Islet precursor cell (in vitro differentiated cells): ENCODE data around the gene LMOD1.
A peak's percentile ranks its signal among the peaks of the same experiment; 100 is the strongest.

ENCODE experiments used
- DNase-seq: peaks from one replicate; pipeline ENCODE4 v3.0.0-alpha.2; 2018

LMOD1 gene

DNA sequence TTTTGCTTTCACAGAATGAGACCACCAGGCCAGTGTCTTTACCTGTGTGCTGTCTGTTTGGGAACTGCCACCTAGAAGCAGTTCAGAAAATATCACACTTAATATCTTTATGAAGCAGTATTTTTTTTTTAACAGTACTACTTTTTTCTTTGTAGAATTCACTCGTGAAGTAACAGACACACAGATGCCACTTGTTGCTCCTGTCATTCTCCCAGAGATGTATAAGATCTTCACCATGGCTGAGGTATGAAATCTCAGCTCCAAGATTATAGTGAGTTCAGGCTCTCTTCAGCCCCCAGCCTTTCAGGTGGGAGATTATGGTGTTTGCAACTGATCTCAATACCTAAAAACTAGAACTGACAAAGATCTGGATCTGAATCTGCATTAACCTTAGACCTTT, 94.4 kb downstream of the LMOD1 start:
- DNase-seq: no peak

DNA sequence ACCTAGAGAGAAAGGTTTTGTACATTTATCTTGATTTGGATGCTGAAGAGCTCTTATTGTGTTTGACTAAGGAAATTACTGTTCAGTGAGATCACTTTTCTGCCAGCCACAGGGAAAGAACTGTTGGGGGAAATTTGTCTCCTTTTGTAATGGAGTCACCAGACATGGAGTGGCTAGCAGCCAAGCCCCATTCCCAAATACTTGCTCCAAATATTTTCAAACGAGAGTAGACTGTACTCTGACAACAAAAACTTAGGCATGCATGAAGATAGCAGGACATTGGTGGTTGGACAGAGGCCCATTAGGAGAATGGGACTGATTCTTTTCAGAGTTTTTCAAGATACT, 96.3 kb downstream of the LMOD1 start:
- peak; percentile 58 for DNase-seq

DNA sequence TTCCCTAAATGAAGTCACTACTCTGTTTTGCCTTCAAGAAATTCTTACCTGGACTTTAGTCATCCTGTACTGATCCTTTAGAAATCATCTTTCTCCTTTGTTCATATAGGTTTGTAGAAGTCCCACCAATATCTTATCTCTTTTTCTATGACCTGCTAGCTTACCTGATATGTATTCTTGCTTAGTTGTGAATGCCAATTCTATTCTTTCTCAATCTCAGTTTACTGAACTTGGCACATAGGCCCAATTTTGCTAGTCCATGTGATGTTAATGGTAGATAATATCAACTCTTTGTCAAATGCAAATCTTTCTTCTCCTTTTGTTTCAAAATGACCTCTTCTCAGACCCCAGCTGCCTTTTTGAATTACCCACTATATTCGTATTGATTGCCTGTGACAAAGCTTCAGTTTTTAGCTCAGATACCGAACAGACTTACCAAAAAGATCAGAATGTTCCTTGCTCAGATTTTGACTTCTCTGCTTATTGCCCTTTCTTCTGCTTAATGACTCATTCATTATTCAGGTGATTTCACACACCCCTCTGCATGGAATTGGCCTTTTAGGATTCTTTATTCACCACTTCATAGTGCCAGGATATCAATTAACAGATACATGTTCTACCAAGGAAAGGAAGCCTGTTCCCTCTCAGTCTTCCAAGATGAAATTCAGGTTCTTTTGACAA, 96.8 kb downstream of the LMOD1 start:
- no peak for DNase-seq

DNA sequence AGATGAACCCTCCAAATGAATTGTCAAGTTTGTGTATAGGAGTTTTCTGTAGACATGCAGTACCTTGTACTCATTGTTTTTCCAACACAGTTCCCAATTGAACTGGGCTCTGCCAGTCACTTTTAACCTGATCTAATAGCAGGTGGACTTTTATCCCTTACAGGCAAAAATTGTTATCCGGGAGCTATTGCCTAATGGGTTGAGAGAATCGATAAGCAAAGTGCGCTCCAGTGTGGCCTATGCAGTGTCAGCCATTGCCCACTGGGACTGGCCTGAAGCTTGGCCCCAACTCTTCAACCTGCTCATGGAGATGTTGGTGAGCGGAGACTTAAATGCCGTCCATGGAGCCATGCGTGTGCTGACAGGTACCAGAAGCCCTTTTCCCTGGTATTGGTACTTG, 98.1 kb downstream of the LMOD1 start:
- DNase-seq: no peak

DNA sequence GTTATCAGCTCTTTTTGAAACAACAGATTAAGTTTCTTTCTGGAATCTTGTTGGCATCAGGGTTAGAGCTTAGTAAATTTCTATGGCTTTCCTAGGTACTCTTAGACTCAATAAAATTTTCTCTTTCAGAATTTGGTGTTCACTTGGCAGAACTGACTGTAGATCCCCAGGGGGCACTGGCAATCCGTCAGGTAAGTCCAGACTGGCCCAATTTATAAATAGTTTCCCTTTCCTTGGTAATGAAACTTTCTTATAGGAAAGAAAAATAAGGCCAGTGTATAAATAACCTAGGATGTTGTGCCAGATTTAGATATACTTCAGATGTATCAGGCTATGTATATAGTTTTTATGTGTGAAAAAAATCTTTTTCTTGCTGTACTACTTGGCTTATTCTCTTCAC, 99.2 kb downstream of the LMOD1 start:
- no peak for DNase-seq
